ENCODE data around the gene PRXL2C.
"Not testable (repeated sequence)": the region's sequence is repeated elsewhere in the genome, so short reads cannot be mapped to it uniquely, and the experiment has no call there.

The PRXL2C gene, protein sequence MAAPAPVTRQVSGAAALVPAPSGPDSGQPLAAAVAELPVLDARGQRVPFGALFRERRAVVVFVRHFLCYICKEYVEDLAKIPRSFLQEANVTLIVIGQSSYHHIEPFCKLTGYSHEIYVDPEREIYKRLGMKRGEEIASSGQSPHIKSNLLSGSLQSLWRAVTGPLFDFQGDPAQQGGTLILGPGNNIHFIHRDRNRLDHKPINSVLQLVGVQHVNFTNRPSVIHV

DNA sequence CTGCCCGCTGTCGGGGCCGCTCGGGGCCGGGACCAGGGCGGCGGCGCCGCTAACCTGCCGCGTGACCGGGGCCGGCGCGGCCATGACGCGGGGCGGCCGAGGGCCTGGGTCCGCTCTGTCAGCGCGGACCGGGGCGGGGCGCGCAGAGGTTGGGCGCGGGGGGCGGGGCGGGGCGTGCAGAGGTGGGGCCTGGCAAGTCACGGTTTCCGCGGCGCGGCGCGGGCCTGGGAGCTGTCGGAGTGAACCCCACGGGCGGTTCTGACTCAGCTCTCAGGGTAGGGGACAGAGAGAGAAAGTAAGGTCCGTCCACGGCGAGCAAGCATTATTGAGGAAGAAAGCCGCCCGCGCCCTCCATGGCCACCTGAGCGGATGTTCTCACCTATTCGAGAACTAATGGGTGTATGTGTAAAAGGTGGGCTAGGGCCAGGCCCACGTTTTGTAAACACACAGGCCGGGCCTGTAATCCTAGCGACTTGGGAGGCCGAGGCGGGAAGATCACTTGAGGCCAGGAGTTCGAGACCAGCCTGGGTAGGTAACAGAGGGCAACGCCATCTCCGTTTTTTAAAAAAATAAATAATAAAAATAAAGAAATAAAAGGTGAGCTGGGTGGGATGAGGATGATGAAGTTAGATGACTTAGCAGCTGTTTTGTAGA is at the start of gene PRXL2C:
PRXL2C (minus strand) TSS at position 120 of the 654 bp plus-strand sequence; CDS start at position 84, 36 bp downstream.
- DNase-seq = peak; percentile 7

DNA sequence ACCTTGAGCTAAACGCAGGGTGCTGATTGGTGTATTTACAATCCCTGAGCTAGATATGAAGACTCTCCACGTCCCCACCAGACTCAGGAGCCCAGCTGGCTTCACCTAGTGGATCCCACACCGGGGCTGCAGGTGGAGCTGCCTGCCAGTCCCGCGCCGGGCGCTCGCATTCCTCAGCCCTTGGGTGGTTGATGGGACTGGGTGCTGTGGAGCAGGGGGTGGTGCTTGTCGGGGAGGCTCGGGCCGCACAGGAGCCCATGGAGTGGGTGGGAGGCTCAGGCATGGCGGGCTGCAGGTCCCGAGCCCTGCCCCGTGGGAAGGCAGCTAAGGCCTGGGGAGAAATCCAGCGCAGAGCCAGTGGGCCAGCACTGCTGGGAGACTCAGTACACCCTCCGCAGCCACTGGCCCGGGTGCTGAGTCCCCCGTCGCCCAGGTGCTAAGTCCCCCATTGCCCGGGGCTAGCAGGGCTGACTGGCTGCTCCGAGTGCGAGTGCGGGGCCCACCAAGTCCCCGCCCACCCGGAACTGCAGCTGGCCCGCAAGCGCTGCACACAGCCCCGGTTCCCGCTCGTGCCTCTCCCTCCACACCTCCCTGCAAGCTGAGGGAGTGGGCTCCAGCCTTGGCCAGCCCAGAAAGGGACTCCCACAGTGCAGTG is 45.7 kb upstream of the PRXL2C start:
- not testable (repeated sequence) for DNase-seq

DNA sequence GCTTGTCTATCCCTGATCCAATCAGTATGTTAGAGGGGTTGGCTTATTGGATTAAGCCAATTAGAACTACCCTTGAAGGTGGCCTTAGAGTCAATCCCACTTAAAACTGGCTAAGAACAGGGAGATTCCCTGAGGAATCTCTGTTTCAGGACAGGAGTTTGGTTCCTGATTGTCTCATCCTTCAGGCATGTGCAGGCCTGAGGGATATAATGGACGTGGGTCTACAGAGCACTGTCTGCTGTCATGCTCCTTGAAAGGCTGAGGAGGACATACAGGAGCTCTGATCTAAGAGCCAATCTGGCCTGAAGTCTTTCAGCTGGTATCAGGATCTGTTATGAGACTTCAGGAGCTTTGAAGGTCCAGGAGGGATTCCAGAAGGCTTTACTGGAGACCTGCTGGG is 36.2 kb upstream of the PRXL2C start:
- DNase-seq = no peak

DNA sequence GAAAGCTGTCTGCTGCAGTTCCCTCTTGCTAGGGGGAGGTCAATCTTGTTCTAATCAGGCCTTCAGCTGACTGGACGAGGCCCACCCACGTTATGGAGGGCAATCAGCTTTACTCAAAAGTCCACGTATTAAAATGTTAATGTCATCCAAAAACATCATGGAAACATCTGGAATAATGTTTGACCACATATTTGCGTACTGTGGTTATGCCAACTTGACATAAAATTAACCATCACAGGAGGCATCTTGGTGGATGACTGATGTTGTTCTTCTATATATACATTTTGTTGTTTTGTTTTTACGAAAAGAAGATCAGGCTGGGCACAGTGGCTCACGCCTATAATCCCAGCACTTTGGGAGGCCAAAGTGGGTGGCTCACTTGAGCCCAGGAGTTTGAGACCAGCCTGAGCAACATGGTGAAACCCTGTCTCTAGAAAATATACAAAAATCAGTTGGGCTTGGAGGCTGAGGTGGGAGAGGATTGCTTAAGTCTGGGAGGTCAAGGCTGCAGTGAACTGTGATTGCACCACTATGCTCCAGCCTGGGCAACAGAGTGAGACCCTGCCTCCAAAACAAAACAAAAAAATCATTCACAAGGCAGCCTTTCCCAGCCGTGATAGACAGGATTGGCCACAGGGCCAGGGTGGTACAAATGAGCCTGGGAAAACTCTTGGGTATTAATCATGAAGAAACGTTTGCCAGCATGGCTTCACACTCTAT is 33.8 kb upstream of the PRXL2C start:
- DNase-seq = no peak

DNA sequence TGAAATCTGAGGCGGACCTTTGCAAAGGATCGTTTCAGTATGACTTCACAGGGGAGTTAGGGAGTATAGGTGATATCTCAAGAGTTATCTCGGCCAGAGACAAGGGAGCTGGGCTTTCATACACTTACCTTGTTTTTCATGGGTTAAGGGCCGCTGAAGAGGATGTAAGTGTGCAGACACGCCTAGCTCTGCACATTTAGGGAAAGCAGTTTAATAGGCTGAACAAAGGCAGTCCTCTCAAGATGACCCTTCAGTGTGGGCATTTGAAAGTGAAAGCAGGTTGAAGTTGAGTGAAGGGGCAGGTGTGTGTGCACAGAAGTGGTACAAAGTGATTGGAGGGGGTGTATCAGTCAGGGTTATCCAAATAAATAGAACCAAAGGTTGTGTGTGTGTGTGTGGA is 33.1 kb upstream of the PRXL2C start:
- no peak for DNase-seq

DNA sequence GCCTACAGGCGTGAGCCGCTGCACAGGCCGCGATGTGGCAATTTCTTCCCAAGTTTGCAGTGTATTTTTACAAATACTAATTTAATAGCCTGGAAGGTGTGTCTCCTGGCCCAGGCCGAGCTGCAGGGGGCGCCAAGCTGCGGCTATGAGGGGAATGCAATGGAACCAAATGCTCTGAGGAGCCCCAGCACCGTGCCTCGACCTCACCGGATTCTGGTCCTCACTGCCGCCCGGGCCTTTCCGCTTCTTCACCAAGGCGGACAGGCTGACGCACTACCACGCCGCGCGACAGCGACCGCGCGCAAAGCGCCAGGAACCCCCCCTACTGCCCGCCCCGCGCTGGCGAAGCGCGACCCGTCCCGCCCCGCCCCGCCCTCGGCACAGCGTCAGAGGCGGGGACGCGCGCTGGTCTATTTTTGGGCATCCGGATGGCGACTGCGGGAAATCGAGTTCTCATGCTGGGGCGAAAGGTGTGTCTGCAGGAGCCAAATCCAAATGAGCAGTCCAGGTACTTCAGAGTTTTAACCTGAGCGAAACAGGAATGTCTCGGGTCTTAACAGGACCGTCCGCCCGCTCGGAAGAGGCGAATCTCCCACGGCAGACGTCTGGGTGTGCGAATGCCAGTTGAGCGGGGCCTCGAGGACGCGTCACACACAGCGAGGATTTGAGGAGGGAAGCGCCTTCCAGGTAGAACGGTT is 31.7 kb upstream of the PRXL2C start:
- no peak for DNase-seq

DNA sequence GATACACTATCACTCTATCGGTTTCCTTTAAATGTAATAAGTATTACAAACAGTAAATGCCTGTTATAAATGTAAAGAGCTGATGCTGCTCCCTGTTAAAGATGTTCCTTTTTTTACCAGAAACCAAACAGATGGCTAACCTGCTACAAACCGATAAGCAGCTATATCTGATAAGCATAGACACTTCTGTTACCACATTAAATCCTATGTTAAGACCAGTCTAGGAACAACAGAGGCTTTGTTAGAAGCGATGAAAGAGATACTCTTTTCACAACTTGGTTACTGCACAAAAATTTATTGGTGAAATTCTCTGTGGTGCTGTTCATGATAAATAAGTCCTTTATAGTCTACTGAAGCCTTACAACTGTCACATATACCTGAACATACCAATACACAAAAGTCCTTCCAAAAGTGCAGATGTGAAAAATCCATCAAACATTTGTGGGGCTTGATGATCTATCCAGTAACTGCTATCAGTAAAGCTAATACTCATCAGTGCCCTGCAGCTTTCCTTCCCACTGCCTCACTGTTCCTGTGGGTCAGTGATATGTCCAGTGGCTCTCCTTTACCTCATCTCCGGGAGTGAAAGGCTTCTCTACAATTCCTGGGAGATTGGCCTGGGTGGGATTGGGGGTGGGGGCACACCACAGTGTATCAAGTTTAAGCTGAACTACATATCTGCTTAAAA is 25.8 kb upstream of the PRXL2C start:
- DNase-seq = no peak

DNA sequence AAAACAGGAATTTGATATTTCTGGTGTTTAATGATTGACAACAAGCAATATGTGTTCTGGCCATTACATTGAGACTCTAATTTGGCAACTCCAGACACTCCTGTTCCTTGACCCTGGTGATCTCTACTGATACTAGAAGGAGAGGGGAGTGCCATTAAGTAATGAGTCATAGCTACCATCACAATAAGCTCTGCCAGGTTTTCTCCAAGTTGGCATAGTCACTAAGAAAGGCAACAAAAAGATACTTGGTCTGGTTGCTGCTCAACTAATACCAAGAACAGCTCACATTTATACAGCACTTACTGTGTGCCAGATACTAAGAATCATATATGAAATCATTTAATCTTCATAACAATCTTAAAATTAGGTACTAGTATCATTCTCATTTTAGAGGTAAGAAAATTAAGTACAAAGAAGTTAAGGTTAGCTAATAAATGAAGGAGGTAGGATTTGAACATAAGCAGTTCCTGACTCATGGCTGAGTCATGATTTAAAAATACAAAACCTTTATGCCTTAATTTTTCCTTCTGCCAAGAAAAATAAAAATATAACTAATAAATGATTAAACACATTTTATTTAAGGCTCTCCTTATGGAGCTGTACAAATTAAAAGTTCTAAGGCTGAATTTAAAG is 19.9 kb upstream of the PRXL2C start:
- DNase-seq = no peak

DNA sequence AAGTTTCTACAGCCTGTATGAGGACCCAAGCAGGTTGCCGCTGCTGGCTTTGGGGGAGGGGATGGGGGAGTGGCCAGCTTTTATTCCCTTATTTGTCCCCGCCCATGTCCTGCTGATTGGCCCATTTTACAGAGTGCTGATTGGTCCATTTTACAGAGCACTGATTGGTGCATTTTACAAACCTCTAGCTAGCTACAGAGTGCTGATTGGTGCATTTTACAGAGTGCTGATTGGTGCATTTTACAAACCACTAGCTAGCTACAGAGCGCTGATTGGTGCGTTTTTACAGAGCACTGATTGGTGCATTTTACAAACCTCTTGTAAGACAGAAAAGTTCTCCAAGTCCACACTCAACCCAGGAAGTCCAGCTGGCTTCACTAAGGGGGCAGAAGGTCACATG is 18.7 kb upstream of the PRXL2C start:
- DNase-seq = not testable (repeated sequence)

DNA sequence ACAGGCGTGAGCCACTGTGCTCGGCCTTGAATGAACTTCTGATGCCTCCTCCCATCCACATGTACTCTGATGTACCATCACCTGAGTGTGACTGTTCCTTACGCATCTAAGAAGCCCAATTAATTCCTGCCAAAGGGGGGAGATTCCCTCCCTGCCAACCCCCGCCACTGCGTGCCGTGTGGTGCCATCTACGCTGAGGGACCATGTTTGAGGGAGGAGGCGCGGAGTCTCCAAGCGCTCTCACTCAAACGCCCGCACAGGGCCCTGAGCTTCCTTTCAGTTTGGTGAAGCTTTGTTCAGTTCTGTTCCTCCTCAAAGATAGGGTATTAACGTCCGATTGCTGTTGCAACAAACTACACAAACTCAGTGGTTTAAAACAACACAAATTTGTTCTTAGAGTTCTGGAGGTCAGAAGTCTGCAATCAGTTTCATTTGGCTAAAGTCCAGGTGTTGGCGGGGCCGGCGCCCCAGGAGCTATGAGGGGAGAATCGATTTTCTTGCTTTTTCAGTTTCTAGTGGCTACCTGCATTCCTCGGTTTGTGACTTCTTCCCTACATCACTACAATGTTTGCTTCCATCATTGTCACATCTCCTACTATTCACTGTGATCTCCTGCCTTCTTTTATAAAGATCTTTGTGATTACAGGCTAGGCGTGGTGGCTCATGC is 13.9 kb upstream of the PRXL2C start:
- DNase-seq = no peak

DNA sequence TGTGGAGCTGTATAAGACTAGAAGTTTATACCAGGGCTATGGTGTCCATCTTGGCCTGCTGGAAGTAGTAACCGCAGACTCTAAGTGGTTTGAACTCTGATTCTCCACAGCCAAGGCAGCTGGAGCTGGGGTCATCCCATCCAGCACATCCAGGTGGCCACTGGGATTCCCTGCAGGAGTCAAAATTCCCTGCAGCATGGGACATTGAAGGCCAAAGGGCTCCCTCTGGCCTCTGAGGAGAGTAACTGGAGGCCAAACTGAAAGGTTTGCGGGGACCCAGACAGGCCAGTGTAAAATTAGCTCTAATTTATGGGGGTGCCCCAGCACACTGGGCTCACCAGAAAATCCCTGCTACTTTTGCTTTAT is 12.2 kb upstream of the PRXL2C start:
- no peak for DNase-seq

DNA sequence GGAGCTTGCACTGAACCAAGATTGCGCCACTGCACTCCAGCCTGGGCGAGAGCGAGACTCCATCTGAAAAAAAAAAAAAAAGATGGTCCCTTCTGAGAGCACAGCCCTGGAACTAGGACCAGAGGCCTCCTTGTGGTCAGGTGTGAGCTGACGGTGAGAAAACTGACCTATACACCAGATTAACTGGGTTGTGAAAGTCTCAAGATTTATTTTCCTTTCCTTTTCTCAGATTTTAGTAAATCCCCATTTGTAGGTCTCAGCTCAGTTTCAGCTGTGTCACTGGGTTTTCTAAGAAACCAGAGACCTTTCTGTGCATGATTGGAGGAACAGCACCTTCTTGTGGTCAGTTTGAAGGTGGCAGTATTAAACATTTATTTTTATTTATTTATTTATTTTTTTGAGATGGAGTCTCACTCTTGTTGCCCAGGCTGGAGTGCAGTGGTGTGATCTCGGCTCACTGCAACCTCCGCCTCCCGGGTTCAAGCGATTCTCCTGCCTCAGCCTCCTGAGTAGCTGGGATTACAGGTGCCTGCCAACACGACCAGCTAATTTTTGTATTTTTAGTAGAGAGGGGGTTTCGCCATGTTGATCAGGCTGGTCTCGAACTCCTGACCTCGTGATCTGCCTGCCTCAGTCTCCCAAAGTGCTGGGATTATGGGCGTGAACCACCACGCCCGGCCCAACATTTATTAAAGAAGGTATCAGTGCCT is 11.7 kb upstream of the PRXL2C start:
- DNase-seq = not testable (repeated sequence)

DNA sequence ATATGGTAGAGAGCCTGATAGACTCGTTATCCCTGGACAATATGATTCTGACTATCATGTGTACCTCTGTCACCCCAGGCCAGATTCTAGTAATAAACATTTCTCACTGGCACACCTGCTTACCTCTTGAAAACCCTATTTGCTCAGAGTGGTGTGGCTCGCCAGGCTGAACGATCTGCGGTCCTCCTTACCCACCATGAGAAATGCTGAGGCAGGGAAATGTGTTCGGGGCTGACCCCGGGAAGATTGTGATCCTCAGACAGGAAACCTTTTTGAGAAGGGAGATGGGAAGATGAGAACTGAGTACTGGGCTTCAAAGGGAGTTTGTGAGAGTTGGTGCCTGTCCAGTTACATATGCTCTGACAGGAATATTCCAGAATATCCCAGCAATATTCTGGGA is 10.7 kb upstream of the PRXL2C start:
- no peak for DNase-seq

DNA sequence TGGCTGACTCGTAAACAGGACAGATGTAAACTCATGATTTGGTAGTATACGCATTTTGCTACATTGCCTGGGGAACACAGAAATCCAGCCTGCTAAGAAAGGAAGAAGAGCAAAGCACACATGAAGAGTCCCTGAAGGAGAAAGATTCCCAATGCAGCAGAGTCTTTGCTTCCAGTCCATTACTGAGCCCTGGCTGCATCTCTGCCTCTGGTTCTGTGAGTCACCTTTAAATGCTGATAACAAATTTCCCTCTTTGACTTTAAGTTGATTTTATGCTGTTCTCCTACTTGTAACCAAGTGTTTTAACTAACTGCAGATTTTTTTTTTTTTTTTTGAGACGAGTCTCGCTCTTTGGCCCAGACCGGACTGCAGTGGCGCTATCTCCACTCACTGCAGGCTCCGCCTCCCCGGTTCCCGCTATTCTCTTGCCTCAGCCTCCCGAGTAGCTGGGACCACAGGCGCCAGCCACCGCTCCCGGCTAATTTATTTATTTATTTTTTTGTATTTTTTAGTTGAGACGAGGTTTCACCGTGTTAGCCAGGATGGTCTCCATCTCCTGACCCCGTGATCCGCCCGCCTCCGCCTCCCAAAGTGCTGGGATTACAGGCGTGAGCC is 8.5 kb upstream of the PRXL2C start:
- no peak for DNase-seq

DNA sequence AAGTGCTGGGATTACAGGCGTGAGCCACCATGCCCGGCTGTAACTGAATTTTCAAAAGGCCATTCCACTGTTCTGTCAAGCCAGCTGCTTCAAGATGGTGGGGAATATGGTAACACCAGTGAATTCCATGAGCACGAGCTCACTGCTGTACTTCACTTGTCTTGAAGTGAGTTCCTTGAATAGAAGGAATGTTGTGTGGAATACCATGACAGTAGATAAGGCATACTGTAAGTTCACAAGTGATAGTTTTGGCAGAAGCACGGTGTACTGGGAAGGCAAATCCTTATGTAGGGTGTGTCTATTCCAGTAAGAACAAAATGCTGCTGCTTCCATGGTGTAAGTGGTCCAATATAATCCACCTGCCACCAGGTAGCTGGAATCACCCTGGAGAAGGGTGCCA is 6.6 kb upstream of the PRXL2C start:
- no peak for DNase-seq

DNA sequence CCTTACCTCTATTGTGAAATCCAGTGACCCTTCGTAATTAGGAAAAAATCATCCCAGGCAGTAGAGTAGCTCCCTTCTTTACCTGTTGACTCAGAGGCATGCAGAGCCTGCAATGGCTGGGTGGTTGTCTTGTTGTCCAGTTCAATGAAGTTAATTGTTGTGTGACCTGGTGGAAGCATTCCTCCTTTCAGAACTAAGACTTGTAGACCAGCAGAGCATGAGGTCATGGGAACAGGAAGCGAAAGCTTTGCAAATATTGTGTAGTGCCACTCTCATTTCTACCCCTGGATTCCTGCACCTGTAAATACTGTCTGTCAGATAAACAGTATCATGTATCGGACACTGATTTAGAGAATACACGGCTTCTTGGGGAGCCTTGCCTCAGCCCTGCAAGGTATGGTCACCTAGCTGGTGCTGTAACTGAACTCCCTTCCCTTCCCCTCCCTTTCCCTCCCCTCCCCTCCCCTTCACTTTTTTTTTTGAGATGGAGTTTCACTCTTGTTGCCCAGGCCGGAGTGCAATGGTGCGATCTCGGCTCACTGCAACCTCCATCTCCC is 5.7 kb upstream of the PRXL2C start:
- no peak for DNase-seq

DNA sequence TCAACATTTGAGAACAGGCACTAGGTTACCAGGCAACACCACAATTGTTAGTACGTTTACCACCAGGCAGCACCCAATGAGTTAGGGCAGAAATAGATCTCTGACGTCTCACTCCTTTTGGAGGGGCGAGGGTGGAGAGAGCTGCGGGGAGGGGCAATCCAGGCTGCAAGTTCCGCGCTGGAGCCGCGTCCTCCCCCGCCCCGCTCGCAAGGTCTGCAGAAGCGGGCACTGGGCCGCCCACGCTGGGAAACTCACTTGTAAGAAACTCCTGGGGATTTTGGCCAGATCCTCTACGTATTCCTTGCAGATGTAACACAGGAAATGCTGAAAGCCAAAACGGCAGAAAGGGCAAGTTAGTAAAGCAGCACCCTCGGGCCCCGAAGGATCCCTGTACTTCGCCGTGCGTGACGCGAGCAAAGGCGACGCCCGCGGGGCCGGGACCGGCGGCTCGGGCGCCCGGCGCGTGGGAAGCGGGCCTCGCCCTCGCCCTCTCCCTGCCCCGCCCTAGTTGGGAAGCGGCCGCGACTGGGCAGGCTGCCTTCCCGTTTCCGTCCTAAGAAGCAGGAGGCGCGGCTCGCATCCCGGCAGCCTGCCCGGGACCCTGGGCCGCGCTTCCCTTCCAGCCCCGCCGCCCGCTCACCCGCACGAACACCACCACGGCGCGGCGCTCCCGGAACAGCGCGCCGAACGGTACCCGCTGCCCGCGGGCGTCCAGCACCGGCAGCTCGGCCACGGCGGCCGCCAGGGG is 493 bp downstream of the PRXL2C start:
- DNase-seq = no peak

DNA sequence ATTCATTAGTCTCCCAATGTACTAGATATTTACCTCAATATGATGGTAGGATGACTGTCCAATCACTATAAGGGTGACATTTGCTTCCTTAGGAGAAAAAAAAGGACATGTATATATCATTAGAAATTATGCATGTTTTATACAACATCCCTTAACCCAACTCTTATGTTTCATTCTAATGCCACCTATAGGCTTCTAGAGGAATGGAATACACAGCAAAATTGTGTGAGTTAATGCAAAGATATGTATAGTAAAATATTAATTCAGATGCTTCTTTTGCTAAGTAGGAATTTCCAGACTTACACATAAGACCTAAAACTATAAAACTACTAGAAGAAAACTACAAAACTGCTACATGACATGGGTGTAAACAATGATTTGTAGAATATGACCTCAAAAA is 3.5 kb downstream of the PRXL2C start:
- no peak for DNase-seq

DNA sequence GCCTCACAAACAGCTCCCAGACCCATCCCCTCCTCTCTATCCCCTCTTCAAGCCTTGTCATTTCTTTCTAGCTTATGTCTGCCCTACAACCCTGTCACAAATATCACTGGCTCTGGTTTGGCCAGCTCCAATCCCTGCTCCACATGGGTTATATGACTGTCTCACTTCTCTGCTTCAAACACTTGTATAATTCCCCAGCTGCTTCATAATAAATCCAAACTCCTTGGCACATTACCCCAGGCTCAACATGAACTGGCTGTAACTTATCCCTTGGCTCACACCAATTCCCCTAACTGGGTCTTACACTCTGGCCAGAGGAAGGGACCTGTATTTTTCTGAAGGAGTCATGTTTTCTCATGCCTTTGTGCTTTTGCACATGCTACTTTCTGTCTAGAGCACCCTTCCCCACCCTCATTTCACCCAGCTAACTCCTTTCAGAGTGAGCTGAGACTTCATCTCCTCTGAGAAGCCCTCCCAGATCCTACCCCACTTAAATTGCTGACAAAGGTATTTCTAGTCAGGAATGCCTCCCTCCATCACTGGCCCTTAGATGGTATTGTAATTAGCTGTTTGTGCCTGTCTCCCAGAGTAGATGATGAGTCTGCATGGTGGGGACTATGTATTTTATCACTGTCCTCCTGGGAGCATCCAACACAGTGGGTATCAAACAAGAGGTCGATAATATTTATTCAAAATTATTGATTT is 5.3 kb downstream of the PRXL2C start:
- DNase-seq = no peak

Measured in NCI-H2107 (cell line).